GM11168 (cell line): ENCODE results near the gene CAMK2D.

Source experiments
- in situ Hi-C: fragments of 300-500 bp; cut with MboI; formaldehyde crosslinking; loops from one replicate; pipeline ENCODE4 v1.12.0; 2022; ENCODE audit warnings: low sequenced_read_pairs; ENCODE audit not compliant: unreplicated experiment

CAMK2D gene

GRCh38 chr4:113433536-113434246, 327.8 kb downstream of the CAMK2D start:
- in situ Hi-C loops: no loop called here

GRCh38 chr4:113433116-113433515, 328.4 kb downstream of the CAMK2D start:
- in situ Hi-C loops: no loop called here

- in situ Hi-C loops: loop anchor here (25.0 kb wide), 1 partner anchor 639 kb away; no protein-coding TSS in a partner anchor
Measured at GRCh38 chr4:113423631-113424030, 337.9 kb downstream of the CAMK2D start.

GRCh38 chr4:113420938-113421337, 340.6 kb downstream of the CAMK2D start:
- in situ Hi-C loops: loop anchor here (25.0 kb wide), 1 partner anchor 641 kb away; no protein-coding TSS in a partner anchor

GRCh38 chr4:113419631-113420030, 341.9 kb downstream of the CAMK2D start:
- in situ Hi-C loops: loop anchor here (25.0 kb wide), 1 partner anchor 643 kb away; no protein-coding TSS in a partner anchor

GRCh38 chr4:113411496-113411938, 350.0 kb downstream of the CAMK2D start:
- in situ Hi-C loops: loop anchor here (25.0 kb wide), 1 partner anchor 651 kb away; no protein-coding TSS in a partner anchor

GRCh38 chr4:113410686-113411085, 350.9 kb downstream of the CAMK2D start:
- in situ Hi-C loops: loop anchor here (25.0 kb wide), 1 partner anchor 652 kb away; no protein-coding TSS in a partner anchor

GRCh38 chr4:113409181-113409580, 352.4 kb downstream of the CAMK2D start:
- in situ Hi-C loops: loop anchor here (25.0 kb wide), 1 partner anchor 653 kb away; no protein-coding TSS in a partner anchor

GRCh38 chr4:113407409-113407808, 354.1 kb downstream of the CAMK2D start:
- in situ Hi-C loops: loop anchor here (25.0 kb wide), 1 partner anchor 655 kb away; no protein-coding TSS in a partner anchor

DNA sequence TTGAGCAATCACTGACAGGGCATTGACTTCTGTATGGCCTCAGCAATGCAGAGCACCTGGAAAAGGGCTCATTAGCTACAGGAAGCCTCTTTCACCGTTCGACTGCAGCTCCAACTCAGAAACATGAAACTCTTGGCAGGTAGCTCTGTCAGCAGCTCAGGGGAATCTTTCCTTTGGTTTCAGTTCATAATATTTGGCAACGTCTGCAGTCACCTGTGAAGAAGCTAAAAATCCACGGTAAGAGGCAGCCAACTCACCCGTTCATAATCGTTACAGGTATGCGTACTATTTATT, 354.9 kb downstream of the CAMK2D start:
- in situ Hi-C loops: loop anchor here (25.0 kb wide), 1 partner anchor 656 kb away; no protein-coding TSS in a partner anchor

DNA sequence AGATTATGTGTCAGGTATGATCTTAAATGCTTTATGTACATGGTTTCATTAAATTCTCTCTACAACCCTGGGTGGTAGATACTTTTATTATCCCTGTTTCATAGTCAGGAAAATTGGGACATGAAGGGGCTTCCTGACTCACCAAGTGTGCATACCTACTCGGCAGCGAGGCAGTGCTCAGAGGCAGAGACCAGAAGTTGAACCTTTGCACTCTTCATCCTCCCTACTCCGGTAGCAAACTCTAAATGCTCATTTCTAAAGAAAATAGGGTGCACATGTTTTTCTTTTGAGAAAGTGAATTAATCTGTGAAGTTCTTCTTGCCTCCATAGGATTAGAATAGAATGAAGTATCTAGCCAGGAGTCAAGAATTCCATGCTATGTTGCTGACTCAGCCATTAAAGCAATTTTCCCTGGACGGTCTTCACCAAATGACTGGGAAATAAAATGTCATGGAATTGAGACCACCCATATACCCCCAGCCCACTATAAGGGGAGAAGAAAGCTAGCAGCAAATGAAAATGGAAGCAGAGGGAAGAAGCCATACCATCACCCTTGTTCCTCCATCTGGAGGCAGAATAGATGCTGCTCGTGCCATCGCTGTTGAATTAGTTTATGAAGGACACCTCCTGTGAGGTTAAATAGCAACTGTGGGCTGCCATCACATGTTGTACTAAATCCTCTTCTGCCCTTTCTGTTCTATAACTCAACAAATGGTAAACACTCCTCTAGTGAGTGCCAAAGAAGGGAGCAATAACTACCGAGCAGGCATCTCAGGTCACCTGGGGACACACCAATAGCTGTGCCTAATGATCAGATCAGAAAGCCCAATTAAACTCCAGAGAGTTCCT, 355.4 kb downstream of the CAMK2D start:
- in situ Hi-C loops: loop anchor here (25.0 kb wide), 1 partner anchor 656 kb away; no protein-coding TSS in a partner anchor

GRCh38 chr4:113404841-113405240, 356.7 kb downstream of the CAMK2D start:
- in situ Hi-C loops: loop anchor here (25.0 kb wide), 1 partner anchor 657 kb away; no protein-coding TSS in a partner anchor

DNA sequence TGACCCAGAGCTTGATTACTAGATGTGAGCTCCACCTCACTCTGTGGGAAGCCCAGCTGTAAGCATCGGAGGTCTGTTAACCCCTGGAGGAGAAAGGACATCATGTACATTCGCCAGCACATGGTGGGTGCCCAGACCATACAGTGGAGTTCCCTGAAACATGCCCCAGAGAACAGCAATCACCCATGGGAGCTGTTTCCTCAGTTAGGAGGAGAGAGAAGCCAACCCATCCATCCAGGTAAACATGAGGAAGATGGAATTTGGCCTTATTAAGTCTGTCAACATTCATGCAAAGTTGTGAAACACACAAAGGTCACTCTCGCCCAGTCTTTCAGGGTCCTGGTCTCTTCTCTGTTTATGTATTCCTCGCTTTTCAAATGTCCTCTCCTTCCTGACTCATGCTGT, 357.4 kb downstream of the CAMK2D start:
- in situ Hi-C loops: loop anchor here (25.0 kb wide), 1 partner anchor 658 kb away; no protein-coding TSS in a partner anchor
